Stimulated activated CD4-positive, alpha-beta T cell treated with anti-CD3 and anti-CD28 coated beads, Interleukin-1b, Interleukin-23, amount 100 ng/mL, for 24 hours (primary cell): ENCODE measurements around the gene MRPL14.

Source experiments
- DNase-seq, 4 experiments: peaks; one replicate each; pipeline ENCODE4 v3.0.0-alpha.2; 2020; ENCODE audit warnings: low read depth in 4 of 4, low spot score in 1 of 4

The MRPL14 gene

DNA sequence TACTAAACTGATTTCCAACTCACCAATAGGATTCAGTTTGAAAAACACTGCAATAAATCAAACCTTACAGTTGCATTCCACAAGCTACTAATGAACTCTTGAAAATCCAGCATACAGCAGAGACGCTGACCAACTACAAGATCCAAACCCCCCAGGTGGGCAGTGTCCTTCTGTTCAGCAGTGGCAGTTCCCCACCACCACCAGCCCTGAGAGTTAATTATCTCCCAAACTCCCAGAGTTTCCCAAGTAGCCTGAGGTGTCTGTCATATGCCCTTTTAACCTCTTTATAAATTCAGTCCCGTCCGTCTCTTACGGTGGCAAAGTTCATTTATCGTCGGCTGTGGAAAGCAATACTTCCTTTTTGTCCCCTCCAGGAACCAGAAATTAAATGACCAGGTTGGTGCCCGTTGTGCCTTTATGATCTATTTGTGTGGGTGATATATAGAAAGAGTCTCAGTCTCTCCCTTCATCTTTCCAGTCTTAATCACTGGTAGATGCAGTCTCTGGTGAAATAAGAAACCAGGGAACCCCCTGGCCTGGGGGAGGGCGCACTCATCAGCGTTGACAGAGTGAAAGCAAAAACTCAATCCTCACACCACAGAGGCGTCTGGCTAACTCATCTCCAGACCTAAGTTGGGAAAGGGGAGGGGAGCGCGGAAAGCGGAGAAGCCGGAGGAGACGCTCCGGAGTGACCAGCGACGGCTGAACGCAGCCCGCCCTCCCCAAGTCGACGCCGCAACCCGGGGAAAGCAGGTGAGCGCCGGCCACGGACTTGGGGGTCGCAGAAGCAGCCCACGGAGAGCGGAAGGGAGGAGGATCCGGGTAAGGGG, 717 bp downstream of the MRPL14 start:
- peak; percentile 55 to 79 (median 63) for DNase-seq

DNA sequence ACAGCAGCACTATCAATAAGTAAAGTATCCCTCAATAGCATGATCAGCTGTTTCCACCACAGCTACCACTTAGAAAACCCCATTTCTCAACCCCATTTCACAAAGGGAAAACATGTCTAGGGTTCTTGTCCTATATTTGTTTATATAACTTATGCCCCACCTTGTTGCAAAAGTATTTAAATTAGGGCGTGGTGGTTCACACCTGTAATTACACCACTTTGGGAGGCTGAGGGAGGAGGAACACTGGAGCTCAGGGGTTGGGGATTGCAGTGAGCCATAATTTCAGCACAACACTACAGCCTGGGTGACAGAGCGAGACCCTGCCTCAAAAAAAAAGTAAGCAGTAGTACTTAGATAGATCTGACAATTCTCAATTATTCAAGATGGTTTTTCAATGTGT, 3.7 kb downstream of the MRPL14 start:
- no peak for DNase-seq

DNA sequence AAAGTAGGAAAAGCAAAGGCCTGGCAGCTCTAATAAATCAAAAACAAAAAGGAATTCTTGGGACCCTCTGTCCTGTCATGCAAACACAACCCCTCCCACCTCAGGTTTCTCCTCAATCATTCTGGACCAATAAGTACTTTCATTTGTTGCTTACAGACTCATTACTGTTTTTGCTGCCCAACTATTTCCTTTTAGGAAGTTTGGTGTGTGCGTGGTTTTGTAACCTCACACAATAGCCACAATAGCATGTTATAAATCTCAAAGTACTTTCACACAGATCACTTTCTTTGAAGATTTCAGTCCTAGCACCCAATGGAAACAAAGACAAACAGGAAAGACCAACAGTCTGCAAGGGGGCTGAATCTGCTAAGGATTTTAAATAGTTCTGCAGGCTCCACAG, 4.5 kb downstream of the MRPL14 start:
- no peak for DNase-seq

DNA sequence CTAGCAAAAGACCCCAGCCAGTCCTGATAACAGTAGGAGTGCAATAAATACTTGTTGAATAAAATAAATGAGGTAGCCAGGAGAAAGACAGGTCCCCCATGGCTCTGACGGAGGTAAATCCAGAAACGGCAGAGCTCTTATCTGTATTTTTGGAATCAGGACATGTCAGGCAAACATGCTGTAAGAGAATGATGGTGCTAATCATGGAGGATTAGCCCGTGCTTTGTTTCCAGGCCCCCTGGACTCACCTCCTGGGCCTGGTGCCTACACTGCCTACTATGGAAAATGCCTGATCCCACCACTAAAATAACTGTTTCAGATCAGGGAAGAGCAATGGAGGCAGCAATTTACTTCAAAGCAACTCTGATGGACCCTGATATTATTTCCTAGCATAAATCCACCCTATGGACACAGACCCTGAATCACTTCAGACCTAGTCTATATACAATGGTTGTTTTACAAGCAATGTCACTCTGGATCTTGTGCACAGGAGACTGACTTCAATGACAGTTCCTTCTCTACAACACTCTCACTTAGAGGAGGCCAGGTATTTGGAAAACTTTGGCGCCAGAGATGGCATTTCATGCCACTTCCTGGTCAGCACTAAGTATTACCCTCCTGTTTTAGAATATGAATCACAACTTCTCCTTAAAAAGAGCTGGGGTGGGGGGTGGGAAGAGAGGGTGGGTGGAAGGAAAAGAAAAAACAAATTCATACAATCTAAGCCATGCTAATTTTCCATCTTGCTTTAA, 6.4 kb downstream of the MRPL14 start:
- no peak for DNase-seq

DNA sequence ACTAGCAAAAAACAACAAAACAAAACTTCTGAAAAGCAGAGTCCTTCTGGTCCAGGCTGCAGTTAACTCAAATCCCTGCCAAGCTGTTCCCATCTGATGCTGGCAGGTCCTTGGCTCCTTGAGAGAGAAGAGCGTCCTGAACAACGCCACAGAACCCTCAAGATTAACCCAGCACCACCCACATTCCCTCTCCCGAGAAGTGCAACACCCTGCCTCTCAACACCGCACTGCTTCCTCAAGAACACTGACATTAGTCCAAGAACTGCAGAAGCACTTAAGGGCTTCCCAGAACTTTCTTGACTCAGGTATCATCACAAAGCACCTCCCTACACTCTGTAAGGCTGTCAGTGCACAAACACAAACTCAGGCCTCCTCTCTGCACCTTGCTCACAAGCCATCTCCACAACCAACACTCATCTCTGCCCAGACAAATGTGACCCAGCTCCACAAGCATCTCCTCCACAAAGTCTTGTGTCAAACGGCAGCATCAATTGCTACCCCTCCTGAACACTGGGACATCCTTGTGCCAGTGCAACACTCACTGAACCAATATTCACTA, 7.5 kb downstream of the MRPL14 start:
- no peak for DNase-seq

DNA sequence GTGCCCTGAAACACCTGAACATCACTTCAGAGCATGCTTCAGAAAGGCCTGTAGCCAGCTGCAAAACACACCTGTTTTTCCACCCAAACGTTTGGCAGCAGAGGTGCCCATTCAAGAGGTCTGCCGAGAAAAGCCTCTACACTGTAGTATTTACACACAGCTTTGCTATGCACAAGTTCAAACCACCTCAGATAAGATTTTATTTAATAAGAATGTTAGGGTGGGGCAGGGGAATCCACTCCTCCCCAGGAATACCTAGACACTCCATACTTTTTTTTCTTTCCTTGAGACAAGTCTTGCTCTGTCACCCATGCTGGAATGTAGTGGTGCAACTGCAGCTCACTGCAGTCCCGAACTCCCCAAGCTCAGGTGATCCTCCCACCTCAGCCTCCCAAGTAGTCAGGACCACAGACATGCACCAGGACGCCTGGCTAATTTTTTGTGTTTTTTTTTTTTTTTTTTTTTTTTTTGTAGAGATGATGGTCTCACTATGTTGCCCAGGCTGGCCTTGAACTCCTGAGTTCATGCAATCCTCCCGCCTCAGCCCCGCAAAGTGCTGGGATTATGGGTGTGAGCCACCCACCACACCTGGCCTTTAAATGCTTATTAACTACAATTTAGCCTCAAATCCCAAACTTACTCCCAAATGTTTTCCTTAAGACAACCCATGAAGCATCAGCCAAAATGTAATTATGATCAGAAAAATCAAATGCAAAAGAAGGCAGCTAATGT, 9.7 kb downstream of the MRPL14 start:
- DNase-seq: no peak

DNA sequence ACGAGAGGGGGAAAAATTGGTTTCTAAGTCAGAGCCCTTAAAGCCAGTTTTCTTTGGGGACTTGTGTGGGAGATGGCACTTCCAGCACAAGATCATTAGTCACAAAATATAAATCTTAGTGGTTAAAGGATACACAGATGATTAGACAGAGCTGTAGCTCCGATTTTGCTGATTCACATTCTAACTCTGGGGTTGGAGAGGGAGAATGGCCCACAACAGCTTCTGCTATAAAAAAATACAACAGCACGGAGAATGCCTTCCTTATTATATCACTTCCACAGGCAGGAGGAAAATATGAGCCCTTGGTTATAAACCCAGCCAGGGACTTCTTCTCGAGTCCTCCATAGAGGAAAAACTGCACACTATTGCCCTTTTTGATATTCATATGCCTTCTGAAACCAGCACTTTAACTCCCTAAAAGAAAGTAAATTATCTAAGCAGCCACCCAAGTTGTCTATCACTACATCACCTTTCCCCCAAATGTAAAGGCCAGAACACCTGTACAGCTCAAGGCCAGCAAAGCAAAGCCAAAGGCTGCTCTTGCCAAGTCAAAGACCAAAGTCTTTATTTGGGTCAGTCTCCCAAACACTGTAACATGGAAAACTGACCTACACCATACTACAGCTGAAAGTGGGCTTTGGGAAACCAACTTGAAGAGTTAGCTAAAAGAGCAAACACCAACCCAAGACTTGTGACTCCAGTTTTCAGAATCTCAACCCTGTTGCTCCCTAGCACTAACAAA, 10.4 kb downstream of the MRPL14 start:
- no peak for DNase-seq

DNA sequence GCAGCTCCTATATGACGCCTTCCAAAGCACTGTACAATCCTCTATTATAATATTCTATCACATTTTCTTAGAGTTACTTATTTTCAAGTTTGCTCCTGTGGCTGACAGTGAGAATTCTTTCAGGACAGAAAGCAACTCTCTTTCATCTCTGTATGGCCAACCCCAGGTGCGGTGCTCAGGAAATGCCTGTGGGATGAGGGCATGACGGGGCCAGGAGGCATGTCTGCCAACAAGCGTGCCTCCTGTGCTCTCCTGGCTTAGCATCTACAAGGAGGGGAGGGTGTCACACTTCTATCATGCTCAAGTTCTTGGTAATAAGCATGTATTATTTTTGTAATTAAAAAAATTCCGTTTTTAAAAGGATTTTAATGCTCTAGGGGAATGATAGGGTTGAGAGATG, 11.4 kb downstream of the MRPL14 start:
- no peak for DNase-seq

DNA sequence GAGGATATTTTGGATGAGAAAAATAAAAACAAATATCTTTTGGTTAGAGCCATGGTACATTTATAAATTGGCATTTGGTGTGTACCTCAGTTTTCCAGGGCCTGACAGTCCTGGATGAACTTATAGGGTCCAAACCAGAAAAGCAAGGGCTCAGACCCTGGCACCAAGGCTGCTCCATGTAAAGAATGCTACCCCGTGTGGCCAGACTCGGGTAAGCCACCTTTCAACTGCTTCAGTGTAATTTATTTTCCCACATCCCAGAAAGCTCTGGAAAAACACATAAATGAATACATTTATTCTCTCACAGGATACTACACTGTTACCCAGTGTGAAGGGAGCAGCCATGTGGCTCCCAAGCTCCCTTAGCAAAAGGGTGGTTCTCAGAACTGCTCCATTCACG, 13.8 kb downstream of the MRPL14 start:
- no peak for DNase-seq

DNA sequence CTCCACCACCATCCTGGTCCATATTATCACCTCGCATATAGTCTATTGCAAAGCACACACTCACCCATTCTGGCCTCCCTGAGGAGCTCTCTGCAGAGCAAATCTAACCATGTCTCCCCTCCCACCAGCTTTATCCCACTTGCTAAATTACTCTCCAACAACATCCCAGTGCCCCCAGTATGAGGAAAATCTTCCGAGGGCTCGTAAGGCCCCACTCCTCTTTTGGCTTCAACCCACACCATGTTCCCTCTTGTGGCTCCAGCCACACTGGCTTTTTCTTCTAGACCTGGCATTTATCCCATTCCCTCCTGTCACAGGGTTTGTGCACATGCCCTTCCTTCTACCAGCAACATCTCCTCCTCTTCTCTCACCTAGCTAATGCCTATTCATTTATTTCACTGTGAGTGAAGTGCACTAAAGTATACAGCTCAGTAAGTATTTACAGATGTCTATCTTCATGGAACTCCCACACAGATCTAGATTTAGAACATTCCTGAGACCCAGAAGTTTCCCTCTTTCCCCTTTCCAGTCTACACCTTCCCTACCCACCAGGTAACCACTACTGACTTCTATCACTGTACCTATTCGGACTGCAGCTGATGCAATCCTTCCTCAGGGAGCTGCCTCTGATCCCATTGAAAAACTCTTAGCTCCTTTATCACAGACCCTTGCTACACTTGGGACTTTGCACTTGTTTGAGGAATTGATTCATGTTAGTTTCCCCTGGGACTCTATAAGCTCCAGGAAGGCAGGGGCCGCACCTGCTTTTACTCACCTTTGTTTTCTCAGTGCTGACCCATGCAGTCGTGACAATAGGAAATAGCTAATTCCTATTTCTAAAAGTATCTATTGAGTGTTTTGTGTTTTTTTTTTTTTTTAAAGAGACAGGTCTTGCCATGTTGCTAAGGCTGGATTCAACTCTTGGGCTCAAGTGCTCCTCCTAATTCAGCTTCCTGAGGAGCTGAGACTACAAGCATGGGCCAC, 15.5 kb downstream of the MRPL14 start:
- DNase-seq: no peak

DNA sequence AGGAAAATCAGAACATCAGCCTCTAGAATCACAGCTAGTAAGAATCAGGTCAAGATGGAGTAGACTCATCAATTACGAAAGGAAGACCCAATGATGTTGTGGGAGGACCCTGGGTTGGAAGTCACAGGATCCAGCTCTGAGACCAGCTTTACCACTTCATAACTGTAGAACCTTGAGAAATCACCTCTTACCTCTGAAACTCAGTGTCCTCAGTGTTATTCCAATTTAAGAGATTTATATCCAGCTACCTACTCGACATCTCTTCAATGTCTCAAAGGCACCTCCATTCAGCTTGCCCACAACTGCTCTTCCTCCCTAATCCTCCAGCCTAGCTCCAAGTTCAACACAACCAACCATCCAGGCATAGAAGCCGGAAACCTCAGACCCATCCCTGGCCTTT, 16.3 kb downstream of the MRPL14 start:
- no peak for DNase-seq

DNA sequence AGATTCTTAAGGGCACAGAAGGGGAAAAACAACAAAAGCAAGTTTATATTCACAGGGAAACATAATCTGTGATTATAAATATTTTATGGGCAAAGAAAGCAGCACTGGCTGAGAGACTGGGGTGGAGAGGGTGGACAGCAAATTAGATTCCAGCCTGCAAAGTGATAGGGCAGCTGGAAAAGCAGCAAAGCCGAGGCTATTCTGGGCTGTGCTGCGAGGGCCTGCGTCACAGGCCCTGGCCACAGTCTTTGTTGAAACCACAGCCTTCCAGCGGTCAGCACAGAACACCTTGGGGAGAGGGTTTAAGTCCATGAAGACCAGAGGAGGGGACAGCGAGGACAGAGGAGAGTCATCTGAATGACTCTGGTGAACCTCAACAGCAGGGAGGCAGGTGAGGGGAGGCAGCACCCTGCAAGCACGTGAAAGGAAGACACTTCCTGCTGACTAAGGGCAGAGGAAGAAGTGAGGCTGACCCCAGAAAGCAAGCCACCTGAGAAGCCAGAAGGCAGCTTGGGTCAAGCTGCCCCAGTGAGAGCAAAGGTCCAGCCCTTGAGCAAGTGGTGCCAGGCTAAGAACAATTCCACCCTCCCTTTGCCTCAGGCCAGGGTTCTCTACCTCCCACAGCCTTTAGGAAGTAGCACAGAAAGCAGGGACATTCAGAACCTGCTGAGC, 17.1 kb downstream of the MRPL14 start:
- no peak for DNase-seq

DNA sequence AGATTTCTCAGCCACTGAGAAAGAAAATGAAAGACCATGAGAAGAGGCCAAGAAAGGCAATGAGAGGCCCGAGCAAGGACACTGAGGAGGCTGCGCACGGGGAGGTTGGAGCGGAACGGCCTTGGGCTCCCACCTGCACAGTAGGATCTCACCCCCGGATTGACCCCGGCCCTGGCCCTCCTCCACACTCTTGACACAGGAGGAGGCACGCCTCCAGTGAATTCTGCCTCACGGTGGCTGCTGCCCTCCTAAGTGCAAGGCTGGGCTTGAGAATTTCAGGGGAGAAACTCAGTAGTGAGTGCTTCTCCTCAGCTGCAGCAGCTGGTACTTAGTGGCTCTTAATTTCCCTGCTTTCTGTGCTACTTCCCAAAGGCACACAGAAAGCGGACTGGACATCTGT, 18.0 kb downstream of the MRPL14 start:
- DNase-seq: no peak

DNA sequence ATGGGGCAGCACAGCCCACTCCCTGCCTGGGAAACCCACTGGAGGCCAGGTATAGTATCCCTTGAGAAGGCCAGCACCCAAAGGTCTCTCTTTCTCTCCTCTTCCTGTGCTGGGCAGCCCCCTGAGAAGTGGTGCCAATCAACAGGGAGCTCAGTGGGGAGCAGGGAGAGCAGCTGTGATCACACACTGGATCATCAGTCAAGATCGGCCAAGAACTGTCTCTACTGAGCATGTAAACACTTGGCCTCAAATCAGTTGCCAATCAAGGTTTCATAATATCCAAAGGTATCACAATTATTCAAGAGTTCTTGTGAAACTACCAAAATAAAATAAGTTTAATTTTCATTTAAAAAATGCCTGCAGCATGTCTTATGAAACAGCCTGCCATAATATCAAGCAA, 18.8 kb downstream of the MRPL14 start:
- no peak for DNase-seq

DNA sequence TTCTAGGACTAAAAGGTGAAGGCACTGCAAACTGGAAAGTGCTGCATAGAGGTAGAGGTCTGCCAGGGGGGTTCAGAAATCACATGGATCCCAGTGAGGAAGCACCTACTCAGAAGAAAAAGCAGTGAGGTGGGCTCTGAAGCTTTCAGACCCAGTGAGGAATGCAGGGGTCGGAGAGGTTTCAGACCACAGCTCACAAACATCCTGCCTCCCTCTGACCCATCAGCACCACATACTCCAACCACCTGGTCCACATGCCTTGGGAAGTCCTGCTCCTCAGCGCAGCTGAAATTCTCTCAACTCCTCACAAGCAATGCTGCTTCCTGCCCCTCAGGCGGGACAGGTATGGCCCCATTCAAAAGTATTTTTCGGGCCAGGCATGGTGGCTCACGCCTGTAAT, 20.2 kb downstream of the MRPL14 start:
- no peak for DNase-seq

DNA sequence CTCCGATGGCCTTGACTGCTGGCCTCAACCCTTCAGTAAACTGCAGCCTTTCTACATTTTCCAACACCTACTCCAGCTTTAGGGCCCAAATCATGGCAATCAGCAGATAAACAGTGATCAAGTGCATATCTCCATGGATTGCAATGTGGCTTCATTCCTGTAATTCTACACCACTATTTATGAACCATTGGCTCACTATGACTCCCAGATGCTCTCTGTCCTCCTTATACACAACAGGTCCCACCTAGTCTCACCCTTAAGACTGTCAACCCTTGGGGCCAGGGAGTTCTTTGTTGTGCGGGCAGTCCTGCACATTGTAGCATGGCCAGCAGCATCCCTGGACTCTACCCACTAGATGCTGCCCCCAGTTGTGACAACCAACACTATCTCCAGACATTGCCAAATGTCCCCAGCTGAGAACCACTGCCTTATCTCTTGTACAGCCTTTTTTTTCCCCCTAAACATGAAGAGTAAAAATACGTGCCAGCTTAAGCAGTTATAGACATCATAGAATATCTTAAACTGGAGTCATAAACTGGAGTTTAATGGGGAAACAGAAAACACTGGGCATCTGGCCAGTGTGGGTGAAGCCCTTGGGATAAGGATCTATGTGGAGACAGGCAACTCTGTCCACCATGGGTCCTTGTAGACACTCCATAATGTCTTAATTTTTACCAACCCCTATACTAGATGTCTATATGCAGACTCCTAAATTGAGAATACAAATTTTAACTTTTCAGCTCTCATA, 21.1 kb downstream of the MRPL14 start:
- no peak for DNase-seq

DNA sequence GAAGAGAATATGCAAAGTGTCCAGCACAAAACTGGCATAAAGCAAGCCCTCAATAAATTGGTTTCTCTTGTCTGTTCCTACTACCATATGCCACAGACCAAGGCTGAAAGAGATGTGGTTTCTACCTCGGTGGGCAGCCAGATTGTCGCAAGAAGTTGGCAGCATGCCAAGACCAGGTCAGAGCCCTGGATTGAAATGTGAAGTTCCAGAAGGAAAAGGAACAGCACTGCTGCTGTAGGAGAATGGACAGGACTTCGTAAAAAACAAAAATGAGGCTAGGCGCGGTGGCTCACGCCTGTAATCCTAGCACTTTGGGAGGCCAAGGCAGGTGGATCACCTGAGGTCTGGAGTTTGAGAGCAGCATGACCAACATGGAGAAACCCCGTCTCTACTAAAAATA, 22.1 kb downstream of the MRPL14 start:
- DNase-seq: no peak

DNA sequence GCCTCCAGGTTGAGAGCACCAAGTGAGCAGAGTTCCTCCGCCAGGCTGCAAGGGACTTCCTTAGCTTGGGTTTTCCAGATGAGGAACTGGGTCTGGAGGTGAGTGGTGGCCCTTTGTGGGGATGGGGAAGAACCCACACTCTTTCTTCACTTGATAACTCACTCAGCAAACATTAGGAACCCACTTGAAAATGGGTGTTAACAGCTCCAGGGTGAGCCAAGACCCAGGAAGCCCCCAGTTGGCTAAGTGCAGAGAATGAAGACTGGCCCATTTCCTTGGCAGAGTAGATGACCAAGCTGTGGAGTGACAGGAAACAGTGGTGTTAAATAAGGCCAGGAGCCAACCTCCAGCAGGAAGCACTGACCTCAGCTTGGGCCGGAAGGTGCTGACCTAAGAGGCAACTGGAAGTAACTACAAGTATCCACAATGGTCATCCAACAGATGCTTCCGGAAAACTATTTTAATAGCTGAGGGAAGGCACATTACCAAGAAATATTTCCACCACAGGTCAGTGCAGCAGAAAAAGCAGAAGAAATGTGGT, 22.7 kb downstream of the MRPL14 start:
- DNase-seq: no peak
